Measurements from ENCODE around the gene CTNNA1. TPM values are rescaled to one million over a fixed set of nuclear protein-coding genes. Genes with fewer than 3 reads are reported as not detected.
A peak's percentile ranks its signal among the peaks of the same experiment; 100 is the strongest.

Gene CTNNA1
- total RNA-seq, 1 donor from 2014 or later = 598 TPM

DNA sequence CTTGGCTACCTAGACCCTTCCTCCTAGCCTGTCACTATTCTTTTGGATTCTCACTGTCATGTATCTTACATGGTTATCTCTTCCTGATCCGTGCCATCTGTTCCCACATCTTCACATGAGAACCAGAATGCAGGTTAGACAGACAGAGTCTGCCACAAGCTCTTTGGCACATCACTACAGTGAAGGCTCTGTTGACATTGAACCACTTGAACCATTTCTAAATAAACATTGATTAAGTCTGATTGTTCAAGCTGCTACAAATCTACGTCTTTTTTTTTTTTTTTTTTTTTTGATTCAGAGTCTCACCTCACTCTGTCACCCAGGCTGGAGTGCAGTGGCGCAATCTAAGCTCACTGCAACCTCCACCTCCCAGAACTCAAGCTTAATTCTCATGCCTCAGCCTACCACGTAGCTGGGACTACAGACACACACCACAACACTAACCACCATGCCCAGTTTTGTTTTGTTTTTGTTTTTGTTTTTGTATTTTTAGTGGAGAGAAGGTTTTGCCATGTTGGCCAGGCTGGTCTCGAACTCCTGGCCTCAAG is 207.0 kb downstream of the CTNNA1 start:
- H3K27ac Mint-ChIP-seq (ENCODE audit: unreplicated experiment) = no peak overlapping the region
- peaks cover 3% of the 10 kb centered on the region for H3K27me3 Mint-ChIP-seq (ENCODE audit: unreplicated experiment)
- TF ChIP-seq, protein P1, sequence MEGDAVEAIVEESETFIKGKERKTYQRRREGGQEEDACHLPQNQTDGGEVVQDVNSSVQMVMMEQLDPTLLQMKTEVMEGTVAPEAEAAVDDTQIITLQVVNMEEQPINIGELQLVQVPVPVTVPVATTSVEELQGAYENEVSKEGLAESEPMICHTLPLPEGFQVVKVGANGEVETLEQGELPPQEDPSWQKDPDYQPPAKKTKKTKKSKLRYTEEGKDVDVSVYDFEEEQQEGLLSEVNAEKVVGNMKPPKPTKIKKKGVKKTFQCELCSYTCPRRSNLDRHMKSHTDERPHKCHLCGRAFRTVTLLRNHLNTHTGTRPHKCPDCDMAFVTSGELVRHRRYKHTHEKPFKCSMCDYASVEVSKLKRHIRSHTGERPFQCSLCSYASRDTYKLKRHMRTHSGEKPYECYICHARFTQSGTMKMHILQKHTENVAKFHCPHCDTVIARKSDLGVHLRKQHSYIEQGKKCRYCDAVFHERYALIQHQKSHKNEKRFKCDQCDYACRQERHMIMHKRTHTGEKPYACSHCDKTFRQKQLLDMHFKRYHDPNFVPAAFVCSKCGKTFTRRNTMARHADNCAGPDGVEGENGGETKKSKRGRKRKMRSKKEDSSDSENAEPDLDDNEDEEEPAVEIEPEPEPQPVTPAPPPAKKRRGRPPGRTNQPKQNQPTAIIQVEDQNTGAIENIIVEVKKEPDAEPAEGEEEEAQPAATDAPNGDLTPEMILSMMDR (IDR thresholded peaks at IDR 0.05; ENCODE audit: partially characterized antibody, unreplicated experiment) = no peak
- peaks cover 12% of the 10 kb centered on the region for H3K9me3 Mint-ChIP-seq (ENCODE audit: unreplicated experiment)
- no peak for DNase-seq
- peaks cover 53% of the 10 kb centered on the region for H3K4me1 Mint-ChIP-seq (ENCODE audit: low read depth, unreplicated experiment)
- H3K36me3 Mint-ChIP-seq (ENCODE audit: unreplicated experiment) = no peaks in the 10 kb centered on the region
- H3K4me3 Mint-ChIP-seq (ENCODE audit: unreplicated experiment) = no peak overlapping the region

DNA sequence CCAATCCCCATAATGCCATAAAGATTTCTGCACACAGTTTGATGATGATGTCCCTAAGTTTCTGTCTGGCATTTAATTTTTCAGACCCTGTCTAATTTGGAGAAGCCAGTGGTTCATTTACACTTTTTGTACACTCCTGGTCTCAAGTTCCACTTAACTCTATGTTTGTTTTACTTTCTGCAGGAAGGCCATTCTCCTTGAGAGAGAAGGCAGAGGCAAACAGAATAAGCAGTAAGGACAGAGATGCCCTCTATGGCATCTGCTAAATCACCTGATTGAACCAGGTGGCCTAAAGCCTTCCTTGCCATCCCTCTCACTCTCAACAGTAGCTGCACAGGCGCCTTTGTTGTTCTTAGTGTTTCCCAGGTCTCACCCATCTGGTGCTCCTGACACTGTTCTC is 208.0 kb downstream of the CTNNA1 start:
- peak overlapping the region; percentile 43 for H3K27ac Mint-ChIP-seq (ENCODE audit: unreplicated experiment)

DNA sequence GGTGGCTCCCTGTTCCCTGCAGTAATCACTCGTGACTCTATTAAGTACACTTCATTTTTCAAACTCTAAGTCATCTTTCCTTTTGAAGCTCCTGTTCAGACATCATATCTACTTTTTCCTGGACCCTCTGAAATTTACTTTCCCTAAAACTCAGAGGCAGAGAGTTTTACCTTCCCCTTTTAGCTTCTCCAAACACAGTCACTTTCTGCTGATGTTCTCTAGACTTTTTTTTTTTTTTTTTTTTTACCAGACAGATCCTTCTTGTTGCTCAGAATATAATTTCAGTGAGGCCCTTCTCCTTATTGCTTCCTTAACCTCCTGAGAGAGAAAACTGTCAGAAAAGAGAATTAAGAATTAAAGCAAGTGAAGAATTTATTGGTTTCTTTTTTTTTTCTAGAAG is 208.5 kb downstream of the CTNNA1 start:
- DNase-seq = no peak
- peak overlapping the region; percentile 43 for H3K27ac Mint-ChIP-seq (ENCODE audit: unreplicated experiment)
- no peak overlapping the region for H3K4me3 Mint-ChIP-seq (ENCODE audit: unreplicated experiment)
- no peaks in the 10 kb centered on the region for H3K36me3 Mint-ChIP-seq (ENCODE audit: unreplicated experiment)
- peaks cover 48% of the 10 kb centered on the region for H3K4me1 Mint-ChIP-seq (ENCODE audit: low read depth, unreplicated experiment)
- peaks cover 3% of the 10 kb centered on the region for H3K27me3 Mint-ChIP-seq (ENCODE audit: unreplicated experiment)
- peaks cover 5% of the 10 kb centered on the region for H3K9me3 Mint-ChIP-seq (ENCODE audit: unreplicated experiment)
- TF ChIP-seq, protein P1 (IDR thresholded peaks at IDR 0.05; ENCODE audit: partially characterized antibody, unreplicated experiment) = no peak

More for the DNA sequence above, 208.0 kb downstream of the CTNNA1 start:
- H3K27me3 Mint-ChIP-seq (ENCODE audit: unreplicated experiment) = peaks cover 3% of the 10 kb centered on the region
- TF ChIP-seq, protein P1 (IDR thresholded peaks at IDR 0.05; ENCODE audit: partially characterized antibody, unreplicated experiment) = no peak
- H3K4me3 Mint-ChIP-seq (ENCODE audit: unreplicated experiment) = no peak overlapping the region
- H3K4me1 Mint-ChIP-seq (ENCODE audit: low read depth, unreplicated experiment) = peaks cover 47% of the 10 kb centered on the region
- no peaks in the 10 kb centered on the region for H3K36me3 Mint-ChIP-seq (ENCODE audit: unreplicated experiment)
- H3K9me3 Mint-ChIP-seq (ENCODE audit: unreplicated experiment) = peaks cover 5% of the 10 kb centered on the region
- no peak for DNase-seq

DNA sequence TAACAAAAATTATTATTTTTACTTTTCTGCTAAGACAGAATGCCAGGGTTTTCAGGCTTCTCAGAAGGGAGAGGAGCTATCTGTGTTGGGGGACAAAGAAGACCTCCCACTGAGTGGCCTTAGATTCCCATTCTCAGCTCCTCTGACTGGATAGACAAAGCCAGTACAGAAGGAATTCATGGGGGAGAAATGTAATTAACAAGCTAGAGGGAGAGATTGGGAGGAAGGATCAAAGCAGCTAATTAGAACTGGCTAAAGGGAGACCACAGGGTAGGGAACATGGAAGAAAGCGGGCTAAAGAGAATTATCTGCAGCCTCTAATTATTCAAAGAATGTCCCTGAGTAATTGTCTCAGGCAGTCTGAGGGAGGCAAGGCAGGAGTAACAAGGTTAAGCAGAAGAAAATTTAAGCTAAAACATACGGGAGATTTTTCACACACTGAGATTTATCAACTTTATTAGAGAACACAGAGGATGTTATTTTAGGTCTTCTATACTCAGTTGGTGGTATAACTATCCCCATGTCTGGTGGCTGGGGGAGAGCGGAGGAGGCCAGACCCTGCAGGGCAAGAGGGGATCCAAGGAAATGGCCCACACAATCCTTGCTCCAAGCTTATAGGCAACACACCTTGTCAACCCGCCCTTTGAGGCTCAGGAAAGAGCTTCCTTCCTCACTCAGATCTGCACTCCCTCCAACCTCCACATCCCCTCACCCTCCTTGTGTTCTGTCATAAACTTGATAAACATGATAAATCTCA is 209.6 kb downstream of the CTNNA1 start:
- no peak for DNase-seq

More for the DNA sequence above, 209.6 kb downstream of the CTNNA1 start:
- no peak overlapping the region for H3K4me3 Mint-ChIP-seq (ENCODE audit: unreplicated experiment)
- peak overlapping the region; percentile 44 for H3K27ac Mint-ChIP-seq (ENCODE audit: unreplicated experiment)
- peaks cover 53% of the 10 kb centered on the region for H3K4me1 Mint-ChIP-seq (ENCODE audit: low read depth, unreplicated experiment)
- H3K36me3 Mint-ChIP-seq (ENCODE audit: unreplicated experiment) = no peaks in the 10 kb centered on the region
- TF ChIP-seq, protein P1 (IDR thresholded peaks at IDR 0.05; ENCODE audit: partially characterized antibody, unreplicated experiment) = no peak
- H3K9me3 Mint-ChIP-seq (ENCODE audit: unreplicated experiment) = peaks cover 7% of the 10 kb centered on the region
- H3K27me3 Mint-ChIP-seq (ENCODE audit: unreplicated experiment) = peaks cover 3% of the 10 kb centered on the region
